Erythroblast (primary cell): ENCODE results near the gene ZNF594.

ENCODE experiments used
- GATA1 ChIP-seq: IDR thresholded peaks from 2 replicates; pipeline ENCODE4 v1.6.1; 2011; ENCODE audit warnings: low read depth, mild to moderate bottlenecking, control low read depth, low read length, moderate library complexity
- POLR2A ChIP-seq: IDR thresholded peaks from 2 replicates; pipeline ENCODE4 v1.6.1; 2011; ENCODE audit warnings: mild to moderate bottlenecking, low read length

DNA sequence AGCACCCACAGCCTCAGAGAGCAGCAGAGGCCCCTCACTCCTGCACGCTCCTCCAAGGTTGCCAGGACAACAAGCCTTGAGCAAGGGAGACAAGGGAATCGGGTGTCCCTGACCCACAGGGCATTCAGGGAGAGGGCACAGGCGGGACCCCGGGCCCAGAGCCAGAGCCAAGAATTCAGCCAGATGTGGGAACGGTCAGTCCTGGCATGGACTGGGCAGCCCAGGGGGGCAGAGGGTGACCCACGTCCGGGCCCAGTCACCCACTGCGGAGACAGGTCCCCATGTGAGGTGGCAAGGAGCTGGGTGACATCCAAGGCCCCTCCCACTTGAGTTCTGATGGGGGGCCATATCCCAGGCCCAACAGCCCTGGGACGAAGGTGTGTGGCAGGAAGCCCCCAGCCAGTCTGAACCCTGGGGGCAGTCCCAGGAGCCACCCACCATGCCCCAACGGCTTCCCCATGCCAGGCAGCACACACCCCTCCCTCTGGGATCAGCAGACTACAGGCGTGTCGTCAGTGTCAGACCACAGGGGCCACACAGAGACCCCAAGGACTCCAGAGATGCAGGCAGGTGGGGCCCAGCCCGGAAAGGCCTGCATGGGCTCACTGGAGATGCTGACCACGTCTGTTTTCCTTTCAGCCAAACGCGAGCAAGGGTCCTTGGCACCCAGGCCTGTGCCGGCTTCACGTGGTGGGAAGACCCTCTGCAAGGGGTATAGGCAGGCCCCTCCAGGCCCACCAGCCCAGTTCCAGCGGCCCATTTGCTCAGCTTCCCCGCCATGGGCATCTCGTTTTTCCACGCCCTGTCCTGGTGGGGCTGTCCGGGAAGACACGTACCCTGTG is 52.8 kb downstream of the ZNF594 start:
- TF ChIP-seq POLR2A (no peak), GATA1 (no peak)
